T follicular helper cell (primary cell): ENCODE measurements around the gene GDF15.
A peak's percentile ranks its signal among the peaks of the same experiment; 100 is the strongest.
"Not testable (repeated sequence)": the region's sequence is repeated elsewhere in the genome, so short reads cannot be mapped to it uniquely, and the experiment has no call there.

ENCODE experiments used
- DNase-seq: peaks from one replicate; pipeline ENCODE4 v3.0.0-alpha.2; 2020; ENCODE audit warnings: low read depth

Gene GDF15

DNA sequence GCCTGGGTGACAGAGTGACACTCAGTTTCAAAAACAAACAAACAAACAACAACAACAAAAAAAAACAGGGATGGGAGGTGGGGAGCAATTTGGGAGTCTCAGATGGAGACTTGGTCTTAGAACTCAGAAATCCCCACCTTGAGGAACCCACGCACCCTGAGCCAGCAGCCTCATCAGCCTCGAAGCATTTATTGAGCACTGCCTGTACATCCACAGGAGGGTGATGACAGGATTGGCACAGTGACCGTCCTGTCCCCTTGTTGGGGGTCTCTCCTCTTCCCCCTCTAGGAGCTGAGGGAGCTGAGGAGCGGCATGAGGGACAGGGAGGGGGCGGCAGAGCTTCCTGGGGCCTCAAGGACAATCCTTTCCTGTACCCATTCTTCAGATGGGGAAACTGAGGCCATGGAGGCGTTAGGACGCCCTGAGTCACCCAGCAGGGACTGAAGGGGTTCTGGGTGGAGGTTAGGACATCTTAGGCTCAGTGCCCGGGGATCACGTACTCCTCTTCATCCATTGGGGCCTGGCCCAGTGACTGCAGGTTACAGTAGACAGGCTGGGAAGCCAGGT is 5.6 kb downstream of the GDF15 start:
- no peak for DNase-seq

- no peak for DNase-seq
Observed at GRCh38 chr19:18392417-18392816, 6.5 kb downstream of the GDF15 start.

- no peak for DNase-seq
Observed at GRCh38 chr19:18392926-18393325, 7.0 kb downstream of the GDF15 start.

DNA sequence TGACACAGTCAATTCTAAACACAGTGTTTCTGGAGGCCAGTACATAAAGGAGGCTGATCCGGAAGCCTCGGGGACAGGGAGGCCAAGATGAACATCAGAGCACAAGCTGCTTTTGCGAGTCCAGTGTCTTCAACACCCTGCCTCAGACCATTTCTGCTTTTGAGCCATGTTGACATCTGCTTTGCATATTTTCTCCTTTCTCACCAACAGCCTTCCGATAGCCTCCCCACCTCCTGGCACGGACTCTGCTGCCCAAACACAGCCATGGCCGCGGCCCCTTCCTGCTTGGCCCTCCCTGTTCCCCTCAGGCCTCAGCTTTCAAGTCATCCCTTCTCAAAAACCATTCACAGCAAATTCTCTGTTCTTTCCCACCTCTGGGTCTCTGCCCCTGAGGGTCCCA is 7.9 kb downstream of the GDF15 start:
- DNase-seq = no peak

DNA sequence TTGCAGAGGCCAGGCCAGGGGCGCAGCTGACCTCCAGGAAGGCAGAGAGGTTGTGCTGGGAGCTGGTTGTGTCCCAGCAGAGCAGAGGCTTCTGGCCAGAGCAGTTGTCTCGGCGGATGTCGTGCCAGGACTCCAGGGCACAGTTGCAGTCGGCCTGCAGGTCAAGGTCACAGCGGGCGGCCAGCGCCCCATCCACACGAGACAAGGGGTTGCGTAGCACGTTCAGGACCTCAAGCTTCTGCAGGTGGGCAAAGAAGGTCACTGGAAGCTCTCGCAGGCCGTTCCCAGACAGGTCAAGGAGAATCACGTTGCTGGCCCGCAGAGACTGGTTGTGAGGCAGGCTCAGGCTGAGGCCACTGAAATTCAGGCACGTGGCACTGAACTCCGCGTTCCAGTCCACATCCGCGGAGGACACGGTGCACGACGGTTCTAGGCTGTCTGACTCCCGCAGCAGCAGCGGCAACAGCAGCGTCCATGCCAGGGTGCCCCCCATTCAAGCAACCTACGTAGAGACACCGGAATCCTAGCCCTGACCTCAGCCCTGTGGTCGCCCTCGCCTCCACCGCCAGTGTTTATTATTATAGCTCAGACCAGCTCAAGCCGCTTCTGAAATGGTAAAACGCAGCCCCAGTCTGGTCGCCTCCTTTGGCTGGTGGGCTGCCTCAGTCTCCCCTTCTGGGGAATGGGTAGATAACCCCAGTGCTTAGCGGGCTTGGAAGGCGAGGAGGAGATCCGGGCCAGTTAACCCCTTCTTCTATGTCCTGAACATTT is 10.7 kb downstream of the GDF15 start:
- no peak for DNase-seq

- no peak for DNase-seq
Observed at GRCh38 chr19:18397242-18398202, 11.6 kb downstream of the GDF15 start, which contains the start of gene LRRC25. TSS of gene LRRC25 (minus strand) at chr19:18397622. CDS start at chr19:18396963, 659 bp downstream.

- no peak for DNase-seq
Observed at GRCh38 chr19:18399008-18399407, 13.1 kb downstream of the GDF15 start.

DNA sequence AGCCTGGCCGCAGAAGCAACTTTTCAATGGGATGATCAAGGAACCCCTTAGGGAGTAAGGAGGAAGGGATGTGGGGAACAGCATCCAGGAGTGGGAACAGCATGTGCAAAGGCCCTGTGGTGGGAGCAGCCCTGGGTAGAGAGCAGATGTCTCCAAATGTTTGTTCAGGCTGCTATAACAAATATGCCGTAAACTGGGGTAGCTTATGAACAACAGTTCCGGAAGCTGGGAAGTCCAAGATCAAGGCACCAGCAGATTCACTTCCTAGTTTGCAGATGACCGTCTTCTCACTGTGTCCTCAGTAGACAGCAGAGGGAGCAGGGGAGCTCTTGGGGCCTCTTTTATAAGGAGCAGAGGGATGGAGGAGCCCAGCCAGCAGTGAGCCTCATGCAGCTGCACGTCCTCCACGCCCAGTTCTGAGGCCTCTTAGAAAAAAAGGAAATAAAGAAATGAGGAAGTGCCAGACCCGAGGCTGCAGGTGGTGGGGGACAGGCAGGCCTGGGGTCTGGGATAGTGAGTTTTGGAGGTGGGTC is 15.7 kb downstream of the GDF15 start:
- DNase-seq = no peak

GRCh38 chr19:18402455-18403248 is 16.7 kb downstream of the GDF15 start:
- DNase-seq = not testable (repeated sequence)

- DNase-seq = not testable (repeated sequence)
Observed at GRCh38 chr19:18405754-18406153, 19.8 kb downstream of the GDF15 start.

DNA sequence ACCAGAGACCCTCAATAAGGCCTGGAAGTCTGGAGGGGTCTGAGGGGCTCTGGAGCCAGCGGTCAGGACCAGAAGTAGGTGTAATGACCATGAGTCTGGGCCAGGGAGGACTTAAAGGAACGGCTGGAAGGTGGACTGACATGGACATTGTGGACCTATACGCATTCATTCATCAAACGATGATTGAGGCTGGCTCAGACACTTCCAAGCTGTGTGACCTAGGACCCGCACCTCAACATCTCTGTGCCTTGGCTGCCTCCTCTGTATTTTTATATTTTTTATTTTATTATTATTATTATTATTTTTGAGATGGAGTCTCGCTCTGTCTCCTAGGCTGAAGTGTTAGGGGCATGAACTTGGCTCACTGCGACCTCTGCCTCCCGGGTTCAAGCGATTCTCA is 20.8 kb downstream of the GDF15 start:
- DNase-seq = no peak

DNA sequence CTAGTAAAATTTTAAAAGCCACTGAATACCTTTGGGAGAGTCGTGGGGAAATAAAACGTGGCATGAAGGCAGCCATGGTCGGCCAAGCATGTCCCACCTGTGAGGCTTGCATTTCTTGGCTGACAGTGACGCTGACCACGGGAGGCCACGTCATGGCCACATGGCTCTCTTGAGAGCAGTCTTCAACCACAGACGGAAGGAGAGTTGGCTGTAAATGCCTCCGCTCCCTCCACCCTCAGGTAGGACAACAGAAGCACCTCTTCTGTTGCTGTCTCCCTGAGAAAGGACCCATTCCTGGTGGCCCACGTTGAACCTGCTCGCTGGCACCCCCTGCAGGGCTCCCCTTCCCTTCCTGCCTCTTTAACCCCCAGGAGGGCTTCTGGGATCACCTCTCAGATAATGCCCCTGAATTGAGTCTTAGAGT is 22.1 kb downstream of the GDF15 start:
- no peak for DNase-seq

DNA sequence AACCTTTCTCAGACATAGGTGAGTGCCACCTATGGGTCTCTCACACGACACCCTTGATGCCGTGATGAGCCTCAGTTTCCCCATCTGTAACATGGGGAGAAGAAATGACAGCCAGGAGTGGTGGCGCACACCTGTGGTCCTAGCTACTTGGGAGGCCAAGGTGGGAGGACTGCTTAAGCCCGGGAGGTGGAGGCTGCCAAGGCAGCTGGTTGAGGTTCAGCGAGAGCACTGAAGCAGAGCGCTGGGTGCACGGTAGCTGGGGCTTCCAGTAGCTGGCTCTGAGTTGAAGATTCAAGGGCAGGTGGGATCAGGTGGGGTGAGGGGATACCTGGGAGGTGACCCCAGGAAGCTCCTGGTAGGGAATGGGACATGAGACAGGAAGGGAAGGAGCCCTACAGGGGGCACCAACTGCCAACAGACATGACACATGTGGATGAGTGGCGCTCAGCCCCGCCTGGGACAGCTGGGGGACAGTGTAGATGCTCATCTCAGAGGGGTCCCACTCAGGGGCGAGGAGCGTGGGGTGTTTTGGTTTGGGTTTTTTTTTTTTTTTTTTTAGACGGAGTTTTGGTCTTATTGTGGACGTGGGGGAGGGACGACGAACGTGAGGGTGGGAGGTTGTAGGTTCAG is 26.8 kb downstream of the GDF15 start:
- no peak for DNase-seq

DNA sequence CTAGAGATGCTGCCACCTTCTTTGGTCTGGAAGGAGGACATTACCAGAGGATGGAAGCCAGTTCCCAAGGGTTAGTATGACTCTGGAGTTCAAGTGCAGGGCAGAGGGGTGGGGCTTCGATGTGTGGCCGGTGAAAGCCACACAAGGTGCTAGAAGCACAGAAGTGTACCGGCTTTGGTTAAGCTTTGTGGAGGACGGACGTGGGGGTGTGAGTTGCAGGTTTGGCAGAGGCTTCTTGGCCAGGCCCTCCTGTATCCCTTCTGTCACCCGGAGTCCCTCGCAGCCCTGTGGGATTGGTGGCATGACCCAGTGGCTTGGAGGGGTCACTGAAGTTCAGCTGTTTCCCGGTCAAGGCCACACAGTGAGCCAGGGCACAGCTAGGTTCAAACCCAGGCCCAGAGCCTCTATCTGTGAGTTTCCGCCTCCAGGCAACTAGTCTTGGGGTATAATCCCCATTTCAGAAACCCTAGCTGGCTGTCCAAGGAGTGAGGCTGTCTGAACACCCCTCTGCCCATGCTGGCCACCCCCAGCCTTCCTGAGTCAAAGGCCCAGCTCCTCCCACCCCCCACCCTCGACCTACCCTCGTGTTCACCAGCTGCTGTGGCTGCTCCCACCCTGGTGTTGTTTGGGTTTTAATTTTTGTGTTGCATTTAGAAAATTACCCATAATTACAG is 28.7 kb downstream of the GDF15 start:
- no peak for DNase-seq

GRCh38 chr19:18415178-18415867 is 29.4 kb downstream of the GDF15 start:
- DNase-seq = no peak

DNA sequence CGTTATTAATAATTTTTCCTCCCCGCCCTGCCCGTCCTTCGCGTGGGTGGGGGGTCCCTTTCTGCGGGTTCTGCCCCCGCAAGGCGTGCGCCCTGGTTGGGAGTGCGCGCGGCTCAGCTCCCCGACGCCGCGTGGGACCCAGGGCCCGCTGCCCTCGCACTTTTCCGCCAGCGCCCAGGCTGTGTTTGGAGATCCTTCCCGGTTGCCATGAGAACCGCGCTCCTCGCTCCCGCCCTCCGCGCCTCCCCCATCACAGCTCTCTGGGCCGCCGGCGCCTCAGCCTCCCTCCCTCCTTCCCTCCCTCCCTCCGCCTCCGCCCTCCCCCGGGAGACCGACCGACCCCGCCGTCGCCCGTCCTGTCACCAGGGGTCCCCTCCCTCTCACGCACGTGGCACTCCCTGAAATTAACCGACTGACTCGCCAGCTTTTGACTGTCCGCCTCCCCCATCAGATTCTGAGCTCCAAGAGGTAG is 30.9 kb downstream of the GDF15 start:
- peak; percentile 52 for DNase-seq

DNA sequence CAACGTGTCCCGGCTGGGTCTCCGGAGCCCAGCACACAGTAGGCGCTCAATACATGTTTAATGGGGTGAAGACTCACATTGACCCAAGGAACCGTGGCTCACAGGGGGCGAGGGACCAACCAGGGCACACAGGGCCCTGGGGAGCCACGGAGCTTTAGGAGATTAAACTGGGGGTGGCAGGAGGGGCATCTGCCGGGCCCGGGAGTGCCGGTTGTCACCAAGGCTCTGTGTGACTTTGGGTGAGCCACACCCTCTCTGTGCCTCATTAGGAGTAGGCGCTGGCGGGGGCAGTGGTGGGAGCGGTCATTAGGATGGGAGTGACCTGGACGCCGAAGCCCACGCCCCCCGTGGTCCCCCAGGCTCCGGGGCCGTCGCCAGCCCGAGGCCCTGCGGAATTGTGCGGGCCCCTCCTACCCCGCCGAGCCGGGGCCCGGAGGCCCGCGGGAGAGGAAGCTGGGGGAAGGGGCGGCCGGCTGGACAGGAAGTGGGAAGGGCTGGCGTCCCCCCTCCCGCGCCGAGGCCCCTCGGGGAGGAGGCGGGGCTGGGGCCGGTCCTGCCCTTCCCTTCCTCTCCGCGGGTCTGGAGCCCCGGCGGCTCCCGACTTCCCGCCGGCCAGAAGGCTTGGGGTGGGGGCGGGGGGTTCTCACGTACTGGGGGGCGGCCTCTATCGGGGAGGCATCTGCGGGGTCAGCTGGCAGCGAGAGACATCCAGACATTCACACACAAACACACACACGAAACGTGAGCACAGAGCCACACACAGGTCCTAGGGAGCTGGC is 31.5 kb downstream of the GDF15 start:
- no peak for DNase-seq

GRCh38 chr19:18418029-18418482 is 32.1 kb downstream of the GDF15 start:
- DNase-seq = no peak
